HepG2 (cell line): ENCODE data around the gene PLEKHA8. TPM values are rescaled to one million over a fixed set of nuclear protein-coding genes. Genes with fewer than 3 reads are reported as not detected.

ENCODE experiments used
- ATAC-seq: fragments of 200-7000 bp; cut with Tn5 transposase; 3 replicates; pipeline ENCODE4 v1.9.1; 2020; ENCODE audit warnings: mild to moderate bottlenecking, moderate library complexity
- BruUV-seq: library from RNA; stranded (reverse); fragments of 400-500 nt; replicated peaks from 2 replicates; lab custom pipeline; 2021; lab: Mats Ljungman, UMichigan
- CTCF ChIA-PET: fragments of 300-600 bp; formaldehyde crosslinking; extraction: SDS; loops from one replicate; lab custom pipeline; 2021; ENCODE audit warnings: low total read pairs, inconsistent platforms, low intra/inter-chr PET ratio; lab: Yijun Ruan, JAX
- POLR2A ChIA-PET: fragments of 350-600 bp; sonication (Branson Sonifier 250); formaldehyde crosslinking; loops from one replicate; lab custom pipeline; 2020; ENCODE audit warnings: antibody characterized with exemption, inconsistent platforms; lab: Yijun Ruan, JAX
- DNase-seq: peaks from one replicate; pipeline ENCODE4 v3.0.0-alpha.2; 2015; ENCODE audit warnings: low spot score
- FAIRE-seq: peaks from 3 replicates; lab custom pipeline; 2011; peaks lifted over from hg19 to GRCh38; lab: Jason Lieb, UNC
- H2AFZ ChIP-seq: one replicate; pipeline ENCODE4 v1.6.1; 2011; ENCODE audit warnings: low read length, inconsistent platforms
- H3K27ac ChIP-seq: fragments of 300-600 bp; 3 replicates; pipeline ENCODE4 v1.8.0; 2011; ENCODE audit warnings: mixed run types, mild to moderate bottlenecking, mixed read lengths, low read length, inconsistent platforms; ENCODE audit not compliant: insufficient read depth; ENCODE audit errors: extremely low read length
- H3K27me3 ChIP-seq, 2 experiments: fragments of 200-600 bp in 1 of 2; 2 replicates in 1 of 2; 3 replicates in 1 of 2; pipeline versions ENCODE4 v1.6.0 to v1.8.0; 2011; ENCODE audit warnings: low read length in 2 of 2, mild to moderate bottlenecking in 2 of 2, moderate library complexity in 2 of 2, inconsistent platforms in 1 of 2; ENCODE audit not compliant: insufficient read depth in 2 of 2, control insufficient read depth in 1 of 2
- H3K36me3 ChIP-seq, 2 experiments: fragments of 200-600 bp in 1 of 2; replicated peaks in 1 of 2; 2 replicates in 1 of 2; 3 replicates in 1 of 2; pipeline versions ENCODE4 v1.5.1 to v1.8.0; 2011; ENCODE audit warnings: low read length in 2 of 2, inconsistent platforms in 1 of 2; ENCODE audit not compliant: insufficient read depth in 2 of 2, control insufficient read depth in 1 of 2
- H3K4me1 ChIP-seq: 2 replicates; pipeline ENCODE4 v1.5.1; 2012; ENCODE audit warnings: low read length, inconsistent platforms; ENCODE audit not compliant: insufficient read depth
- H3K4me2 ChIP-seq: 2 replicates; pipeline ENCODE4 v1.6.0; 2011; ENCODE audit warnings: low read depth, low read length, inconsistent platforms
- H3K4me3 ChIP-seq, 3 experiments: fragments of 200-600 bp in 1 of 3; sonication (generic), shearing (Covaris generic) in 1 of 3; replicated peaks in 1 of 3; 2 replicates each; pipeline ENCODE4 v1.5.1; 2011 to 2016; ENCODE audit warnings: low read length in 3 of 3, inconsistent platforms in 2 of 3, low read depth in 2 of 3, mild to moderate bottlenecking in 2 of 3, control low read depth in 1 of 3, mixed read lengths in 1 of 3; ENCODE audit not compliant: insufficient read depth in 1 of 3
- H3K79me2 ChIP-seq: one replicate; pipeline ENCODE4 v1.6.1; 2011; ENCODE audit warnings: low read length, inconsistent platforms; ENCODE audit not compliant: insufficient read depth
- H3K9ac ChIP-seq: 2 replicates; pipeline ENCODE4 v1.6.0; 2011; ENCODE audit warnings: mild to moderate bottlenecking, low read depth, low read length, inconsistent platforms; ENCODE audit not compliant: insufficient read depth
- H3K9me3 ChIP-seq: 2 replicates; pipeline ENCODE4 v1.5.1; 2012; ENCODE audit warnings: mild to moderate bottlenecking, low read length
- H4K20me1 ChIP-seq: 2 replicates; pipeline ENCODE4 v1.6.0; 2011; ENCODE audit warnings: inconsistent platforms, mild to moderate bottlenecking, low read length, moderate library complexity; ENCODE audit not compliant: insufficient read depth
- DPF2 ChIP-seq: sonication (generic); formaldehyde crosslinking; IDR thresholded peaks from 2 replicates; pipeline ENCODE4 v1.4.0; 2020; ENCODE audit warnings: mild to moderate bottlenecking, low read depth, missing genetic modification reagents, borderline replicate concordance
- HMG20B ChIP-seq: conservative IDR thresholded peaks from 2 replicates; pipeline ENCODE4 v1.6.1; 2016; ENCODE audit warnings: missing genetic modification reagents, missing compliant biosample characterization
- HNF4G ChIP-seq, 2 experiments: sonication (generic) in 1 of 2; formaldehyde crosslinking in 1 of 2; IDR thresholded peaks; 2 replicates each; pipeline versions ENCODE4 v1.4.0 to v1.6.1; 2011 to 2020; ENCODE audit warnings: borderline replicate concordance in 2 of 2, low read depth in 2 of 2, mild to moderate bottlenecking in 2 of 2, low read length in 1 of 2, missing genetic modification reagents in 1 of 2, moderate library complexity in 1 of 2
- KDM1A ChIP-seq: IDR thresholded peaks from 2 replicates; pipeline ENCODE4 v1.6.1; 2016; ENCODE audit warnings: missing compliant biosample characterization
- NONO ChIP-seq, 2 experiments: fragments of 450-650 bp in 1 of 2; sonication (generic) in 1 of 2; formaldehyde crosslinking in 1 of 2; IDR thresholded peaks in 1 of 2; conservative IDR thresholded peaks in 1 of 2; 2 replicates each; pipeline versions ENCODE4 v1.6.1 to v1.8.0; 2017 to 2022; ENCODE audit warnings: mild to moderate bottlenecking in 1 of 2, missing genetic modification reagents in 1 of 2, moderate library complexity in 1 of 2
- SPEN ChIP-seq: sonication (generic); formaldehyde crosslinking; IDR thresholded peaks from 2 replicates; pipeline ENCODE4 v1.5.1; 2020; ENCODE audit warnings: low read depth, mild to moderate bottlenecking, missing genetic modification reagents
- SRSF1 ChIP-seq: fragments of 200-400 bp; formaldehyde crosslinking; optimal IDR thresholded peaks from 2 replicates; pipeline ENCODE3; 2017; ENCODE audit warnings: mild to moderate bottlenecking, low read depth, low read length, moderate library complexity
- TCF7L2 ChIP-seq: IDR thresholded peaks from 2 replicates; pipeline ENCODE4 v1.6.1; 2011; ENCODE audit warnings: mild to moderate bottlenecking, low read depth, low read length, moderate library complexity
- ZFP36 ChIP-seq: fragments of 150-350 bp; IDR thresholded peaks from 2 replicates; pipeline ENCODE4 v1.6.1; 2018; ENCODE audit warnings: borderline replicate concordance, low read length, low read depth; ENCODE audit not compliant: partially characterized antibody
- ZFP62 ChIP-seq: sonication (generic); formaldehyde crosslinking; IDR thresholded peaks from 2 replicates; pipeline ENCODE4 v1.4.0; 2020; ENCODE audit warnings: missing genetic modification reagents
- ZMYM4 ChIP-seq: sonication (generic); formaldehyde crosslinking; IDR thresholded peaks from 2 replicates; pipeline ENCODE4 v1.8.1; 2023; ENCODE audit warnings: mild to moderate bottlenecking, missing genetic modification reagents
- ZNF292 ChIP-seq: sonication (generic); formaldehyde crosslinking; IDR thresholded peaks from 2 replicates; pipeline ENCODE4 v1.8.1; 2022; ENCODE audit warnings: mild to moderate bottlenecking, low read depth, missing genetic modification reagents, borderline replicate concordance
- ZNF563 ChIP-seq: sonication (generic); formaldehyde crosslinking; IDR thresholded peaks from 2 replicates; pipeline ENCODE4 v1.8.0; 2022; ENCODE audit warnings: mild to moderate bottlenecking, moderate library complexity, missing genetic modification reagents
- ZNF775 ChIP-seq: sonication (generic); formaldehyde crosslinking; IDR thresholded peaks from 2 replicates; pipeline ENCODE4 v1.4.0; 2020; ENCODE audit warnings: missing genetic modification reagents, mild to moderate bottlenecking, moderate library complexity, borderline replicate concordance
- ZSCAN31 ChIP-seq: sonication (generic); formaldehyde crosslinking; IDR thresholded peaks from 2 replicates; pipeline ENCODE4 v1.5.0; 2020; ENCODE audit warnings: low read depth, mild to moderate bottlenecking, missing genetic modification reagents
- WGBS: methylation state at CpG from one replicate; pipeline ENCODE4 v1.1.6; 2017; ENCODE audit warnings: low lambda C conversion rate; 5-methylcytosine and 5-hydroxymethylcytosine counted together
- in situ Hi-C: cut with HindIII; loops from 2 replicates; pipeline ENCODE4 v1.10.0; 2017; ENCODE audit warnings: low pct_unique_long_range_greater_than_20kb; ENCODE audit not compliant: extremely low pct_ligation_motif_present
- intact Hi-C: fragments of 100-400 bp; cut with micrococcal nuclease; formaldehyde crosslinking; loops from one replicate; pipeline ENCODE4 v1.10.0; 2022; ENCODE audit not compliant: unreplicated experiment
- polyA plus RNA-seq, 8 experiments: library from polyadenylated mRNA; depleted of rRNA in 3 of 8; stranded (reverse) in 7 of 8; unstranded in 1 of 8; fragments of >200 nt; fragmentation: Illumina TruSeq in 4 of 8; extraction: Trizol in 4 of 8; gene quantifications; 2 replicates each; pipeline versions ENCODE4 v1.2.1 to v1.2.3, GENCODE V29; 2011 to 2016; ENCODE audit warnings: low read depth in 4 of 8, missing spikeins in 1 of 8, mixed read lengths in 1 of 8; ENCODE audit not compliant: insufficient read depth in 1 of 8
- total RNA-seq, 5 experiments: library from RNA; depleted of rRNA; stranded (reverse); fragments of >200 nt; fragmentation: Illumina TruSeq; extraction: Trizol; gene quantifications; 2 replicates each; pipeline ENCODE4 v1.2.3, GENCODE V29; 2016; ENCODE audit warnings: low read depth in 1 of 5
- TF ChIP-seq, protein P1 (sequence below): IDR thresholded peaks from 2 replicates; pipeline ENCODE4 v1.6.1; 2016; ENCODE audit warnings: missing compliant biosample characterization, missing genetic modification reagents, borderline replicate concordance
- TF ChIP-seq, protein P2 (sequence below): sonication (generic); formaldehyde crosslinking; IDR thresholded peaks from 2 replicates; pipeline ENCODE4 v1.4.0; 2020; ENCODE audit warnings: missing genetic modification reagents, mild to moderate bottlenecking, borderline replicate concordance
- TF ChIP-seq, protein P3 (sequence below): sonication (generic); formaldehyde crosslinking; IDR thresholded peaks from 2 replicates; pipeline ENCODE4 v1.9.0; 2022; ENCODE audit warnings: low read depth, missing genetic modification reagents

The PLEKHA8 gene
- total and polyA plus RNA-seq, 2 of the 13 experiments (the other 11 are each of a cell fraction or from before 2014, with no cell fraction given): 12.5 to 26.4 TPM

DNA sequence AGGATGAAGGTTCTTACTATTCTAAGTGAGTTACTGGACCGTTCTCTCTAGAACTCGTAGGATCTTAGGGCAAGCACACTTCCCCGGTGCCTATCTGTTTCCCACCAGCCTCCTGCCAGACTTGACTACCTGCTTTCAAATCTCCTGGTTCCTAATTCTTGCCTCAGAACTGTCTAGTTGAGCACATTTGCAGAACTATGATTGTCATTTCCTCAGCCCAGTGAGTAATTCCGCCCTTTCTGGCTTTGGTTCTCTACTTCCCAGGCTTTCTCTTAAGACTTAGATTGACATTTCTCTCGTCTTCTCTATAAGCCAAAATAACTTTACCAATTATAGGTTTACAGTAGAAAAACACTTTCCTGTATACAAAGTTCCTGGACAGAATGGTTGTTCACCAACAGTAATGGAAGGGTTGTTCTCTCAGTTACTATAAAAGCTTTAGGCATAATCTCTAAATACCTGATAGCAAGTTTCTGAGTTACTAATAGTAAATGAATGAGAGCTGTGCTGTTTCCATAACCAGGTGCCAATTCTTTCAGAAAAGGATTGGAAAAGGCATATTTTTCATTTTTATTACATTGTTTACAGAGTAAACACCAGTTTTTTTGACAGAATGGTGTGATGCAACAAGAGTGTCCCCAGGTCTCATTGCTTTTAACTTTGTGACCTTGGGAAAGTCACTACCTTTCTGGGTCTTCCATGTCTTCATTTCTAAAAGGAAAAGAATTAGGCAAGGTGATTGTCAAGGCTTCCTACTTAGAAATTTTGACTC is 41.1 kb downstream of the PLEKHA8 start (continued):
- TF ChIP-seq, protein P1, sequence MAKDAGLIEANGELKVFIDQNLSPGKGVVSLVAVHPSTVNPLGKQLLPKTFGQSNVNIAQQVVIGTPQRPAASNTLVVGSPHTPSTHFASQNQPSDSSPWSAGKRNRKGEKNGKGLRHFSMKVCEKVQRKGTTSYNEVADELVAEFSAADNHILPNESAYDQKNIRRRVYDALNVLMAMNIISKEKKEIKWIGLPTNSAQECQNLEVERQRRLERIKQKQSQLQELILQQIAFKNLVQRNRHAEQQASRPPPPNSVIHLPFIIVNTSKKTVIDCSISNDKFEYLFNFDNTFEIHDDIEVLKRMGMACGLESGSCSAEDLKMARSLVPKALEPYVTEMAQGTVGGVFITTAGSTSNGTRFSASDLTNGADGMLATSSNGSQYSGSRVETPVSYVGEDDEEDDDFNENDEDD (CRISPR knock-in tag): no peak
- TF ChIP-seq HMG20B (CRISPR knock-in tag): no peak
- TF ChIP-seq TCF7L2: no peak
- TF ChIP-seq NONO (IDR thresholded peaks at IDR 0.05): no peak
- no peak for TF ChIP-seq NONO (CRISPR knock-in tag; conservative IDR thresholded peaks at IDR 0.05)
- TF ChIP-seq ZFP62 (CRISPR knock-in tag): no peak
- TF ChIP-seq KDM1A (CRISPR knock-in tag): no peak
- TF ChIP-seq SRSF1: no peak
- no peak for TF ChIP-seq ZNF292 (CRISPR knock-in tag)
- no peak for TF ChIP-seq ZNF563 (CRISPR knock-in tag)
- TF ChIP-seq ZSCAN31: no peak
- no peak for TF ChIP-seq ZMYM4
- TF ChIP-seq SPEN (CRISPR knock-in tag): no peak

DNA sequence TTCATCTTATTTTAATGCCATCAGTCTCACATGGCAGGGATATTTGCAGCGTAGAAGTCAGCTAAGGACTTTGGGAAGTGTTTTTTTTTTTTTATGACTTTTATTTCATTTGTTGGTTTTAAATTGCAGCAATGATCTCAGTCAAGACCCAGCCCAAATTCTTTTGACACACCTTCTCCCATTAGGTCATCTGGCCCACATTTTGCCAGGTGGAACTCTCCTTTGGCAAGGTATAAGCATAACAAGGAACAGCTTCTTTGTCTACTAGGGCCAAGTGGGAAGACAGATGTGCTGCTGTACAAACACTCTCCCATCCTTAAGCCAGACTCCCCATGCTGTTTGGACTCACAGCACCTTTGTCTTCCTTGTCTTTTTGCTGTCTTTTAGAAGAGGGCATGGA is 41.8 kb downstream of the PLEKHA8 start:
- no peaks in the 10 kb centered on the region for H3K27me3 ChIP-seq
- no peak overlapping the region for H2AFZ ChIP-seq
- FAIRE-seq (no peak), DNase-seq (no peak), ATAC-seq (no peak)
- no TSS peak for BruUV-seq
- H3K4me2 ChIP-seq: no peak overlapping the region
- no peak overlapping the region for H3K27ac ChIP-seq
- ChIA-PET CTCF (no interaction called here), POLR2A (no interaction called here)
- peaks cover 4 to 30% of the 10 kb centered on the region in 2 experiments; a peak in 4 of 5 replicates for H3K36me3 ChIP-seq
- no peak overlapping the region for H3K4me3 ChIP-seq
- H3K9ac ChIP-seq: no peak overlapping the region
- H3K79me2 ChIP-seq: no peaks in the 10 kb centered on the region
- in situ Hi-C loops: no loop called here
- WGBS: no CpG with 5 or more reads among the region's 1 CpG
- peaks cover 7% of the 10 kb centered on the region; the same call in 1 of the 2 replicates for H4K20me1 ChIP-seq
- no peaks in the 10 kb centered on the region for H3K9me3 ChIP-seq
- intact Hi-C loops: no loop called here
- peaks cover 7% of the 10 kb centered on the region for H3K4me1 ChIP-seq
- TF ChIP-seq DPF2 (CRISPR knock-in tag) (no peak), ZNF775 (CRISPR knock-in tag) (no peak), HNF4G (IDR thresholded peaks at IDR 0.05; ENCODE audit: borderline replicate concordance, low read depth, low read length) (no peak), HNF4G (CRISPR knock-in tag; IDR thresholded peaks at IDR 0.05; ENCODE audit: borderline replicate concordance, low read depth) (no peak), ZFP36 (no peak)
- TF ChIP-seq, protein P2, sequence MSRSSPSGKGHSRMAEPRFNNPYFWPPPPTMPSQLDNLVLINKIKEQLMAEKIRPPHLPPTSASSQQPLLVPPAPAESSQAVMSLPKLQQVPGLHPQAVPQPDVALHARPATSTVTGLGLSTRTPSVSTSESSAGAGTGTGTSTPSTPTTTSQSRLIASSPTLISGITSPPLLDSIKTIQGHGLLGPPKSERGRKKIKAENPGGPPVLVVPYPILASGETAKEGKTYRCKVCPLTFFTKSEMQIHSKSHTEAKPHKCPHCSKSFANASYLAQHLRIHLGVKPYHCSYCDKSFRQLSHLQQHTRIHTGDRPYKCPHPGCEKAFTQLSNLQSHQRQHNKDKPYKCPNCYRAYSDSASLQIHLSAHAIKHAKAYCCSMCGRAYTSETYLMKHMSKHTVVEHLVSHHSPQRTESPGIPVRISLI (CRISPR knock-in tag): no peak
- TF ChIP-seq, protein P3, sequence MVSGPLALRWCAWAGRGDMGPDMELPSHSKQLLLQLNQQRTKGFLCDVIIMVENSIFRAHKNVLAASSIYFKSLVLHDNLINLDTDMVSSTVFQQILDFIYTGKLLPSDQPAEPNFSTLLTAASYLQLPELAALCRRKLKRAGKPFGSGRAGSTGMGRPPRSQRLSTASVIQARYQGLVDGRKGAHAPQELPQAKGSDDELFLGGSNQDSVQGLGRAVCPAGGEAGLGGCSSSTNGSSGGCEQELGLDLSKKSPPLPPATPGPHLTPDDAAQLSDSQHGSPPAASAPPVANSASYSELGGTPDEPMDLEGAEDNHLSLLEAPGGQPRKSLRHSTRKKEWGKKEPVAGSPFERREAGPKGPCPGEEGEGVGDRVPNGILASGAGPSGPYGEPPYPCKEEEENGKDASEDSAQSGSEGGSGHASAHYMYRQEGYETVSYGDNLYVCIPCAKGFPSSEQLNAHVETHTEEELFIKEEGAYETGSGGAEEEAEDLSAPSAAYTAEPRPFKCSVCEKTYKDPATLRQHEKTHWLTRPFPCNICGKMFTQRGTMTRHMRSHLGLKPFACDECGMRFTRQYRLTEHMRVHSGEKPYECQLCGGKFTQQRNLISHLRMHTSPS (CRISPR knock-in tag): no peak
